Panc1 (cell line): Measurements from ENCODE around the gene EFNA5. TPM values are rescaled to one million over a fixed set of nuclear protein-coding genes. Genes with fewer than 3 reads are reported as not detected.

ENCODE experiments used
- ATAC-seq: fragments of 200-7000 bp; cut with Tn5 transposase; 2 replicates; pipeline ENCODE4 v1.9.1; 2020; ENCODE audit warnings: mild to moderate bottlenecking, moderate library complexity
- BruUV-seq: library from RNA; stranded (reverse); fragments of 400-500 nt; replicated peaks from 2 replicates; lab custom pipeline; 2021; lab: Mats Ljungman, UMichigan
- CTCF ChIA-PET: fragments of 300-600 bp; sonication (Branson Sonifier 250); formaldehyde crosslinking; loops from one replicate; lab custom pipeline; 2022; ENCODE audit warnings: antibody characterized with exemption; lab: Charles Lee
- POLR2A ChIA-PET: fragments of 300-600 bp; sonication (Branson Sonifier 250); formaldehyde crosslinking; loops from one replicate; lab custom pipeline; 2022; ENCODE audit warnings: antibody characterized with exemption; lab: Charles Lee
- DNase-seq: peaks from one replicate; pipeline ENCODE4 v3.0.0-alpha.2; 2010; ENCODE audit warnings: low read depth, low spot score
- H3K27ac ChIP-seq: 2 replicates; pipeline ENCODE4 v1.5.1; 2011; ENCODE audit warnings: mild to moderate bottlenecking, low read length, inconsistent platforms
- H3K27me3 ChIP-seq: fragments of 200-500 bp; sonication (Bioruptor generic); 2 replicates; pipeline ENCODE4 v1.6.0; 2014; ENCODE audit warnings: low read length, inconsistent platforms; ENCODE audit not compliant: control insufficient read depth, insufficient read depth
- H3K36me3 ChIP-seq: fragments of 200-500 bp; sonication (Bioruptor generic); 2 replicates; pipeline ENCODE4 v1.5.1; 2014; ENCODE audit warnings: inconsistent platforms, mild to moderate bottlenecking, low read length, moderate library complexity; ENCODE audit not compliant: control insufficient read depth, insufficient read depth
- H3K4me1 ChIP-seq: 2 replicates; pipeline ENCODE4 v1.5.1; 2011; ENCODE audit warnings: inconsistent platforms, mild to moderate bottlenecking, low read length, moderate library complexity; ENCODE audit not compliant: control insufficient read depth, insufficient read depth
- H3K4me3 ChIP-seq, 2 experiments: 2 replicates each; pipeline ENCODE4 v1.5.1; 2011 to 2012; ENCODE audit warnings: low read depth in 2 of 2, low read length in 2 of 2, mild to moderate bottlenecking in 2 of 2, inconsistent platforms in 1 of 2, moderate library complexity in 1 of 2
- H3K9me3 ChIP-seq: fragments of 200-500 bp; sonication (Bioruptor generic); 2 replicates; pipeline ENCODE4 v1.5.1; 2014; ENCODE audit warnings: low read depth, mild to moderate bottlenecking, inconsistent platforms, low read length, moderate library complexity; ENCODE audit not compliant: control insufficient read depth, insufficient read depth
- POLR2AphosphoS5 ChIP-seq: IDR thresholded peaks from 2 replicates; pipeline ENCODE4 v1.6.1; 2012; ENCODE audit warnings: mild to moderate bottlenecking, low read depth, low read length, moderate library complexity
- SIN3A ChIP-seq: IDR thresholded peaks from 2 replicates; pipeline ENCODE4 v1.6.1; 2012; ENCODE audit warnings: low read depth, mild to moderate bottlenecking, low read length, moderate library complexity, borderline replicate concordance; ENCODE audit not compliant: insufficient read depth
- TCF7L2 ChIP-seq: IDR thresholded peaks from 2 replicates; pipeline ENCODE4 v1.6.1; 2011; ENCODE audit warnings: mild to moderate bottlenecking, low read depth, low read length, inconsistent platforms
- in situ Hi-C: cut with HindIII; loops from 2 replicates; pipeline ENCODE4 v1.10.0; 2016; ENCODE audit warnings: low sequenced_read_pairs, low pct_unique_long_range_greater_than_20kb
- intact Hi-C: fragments of 100-400 bp; cut with micrococcal nuclease; formaldehyde crosslinking; loops from one replicate; pipeline ENCODE4 v1.10.0; 2022; ENCODE audit not compliant: unreplicated experiment
- total RNA-seq: library from RNA; stranded (reverse); gene quantifications from one replicate; pipeline ENCODE4 v1.2.1, GENCODE V29; 2021; ENCODE audit not compliant: unreplicated experiment
- TF ChIP-seq, protein P1 (sequence below): fragments of 450-650 bp; IDR thresholded peaks from 2 replicates; pipeline ENCODE4 v1.5.1; 2017; ENCODE audit warnings: mild to moderate bottlenecking
- TF ChIP-seq, protein P2 (sequence below), 2 experiments: IDR thresholded peaks; 2 replicates each; pipeline ENCODE4 v1.6.1; 2011 to 2012; ENCODE audit warnings: low read depth in 2 of 2, control low read depth in 1 of 2, low read length in 1 of 2, mild to moderate bottlenecking in 1 of 2, moderate library complexity in 1 of 2; ENCODE audit not compliant: insufficient read depth in 1 of 2

EFNA5 gene
- total RNA-seq, 1 experiment from 2014 or later: 30.5 TPM

DNA sequence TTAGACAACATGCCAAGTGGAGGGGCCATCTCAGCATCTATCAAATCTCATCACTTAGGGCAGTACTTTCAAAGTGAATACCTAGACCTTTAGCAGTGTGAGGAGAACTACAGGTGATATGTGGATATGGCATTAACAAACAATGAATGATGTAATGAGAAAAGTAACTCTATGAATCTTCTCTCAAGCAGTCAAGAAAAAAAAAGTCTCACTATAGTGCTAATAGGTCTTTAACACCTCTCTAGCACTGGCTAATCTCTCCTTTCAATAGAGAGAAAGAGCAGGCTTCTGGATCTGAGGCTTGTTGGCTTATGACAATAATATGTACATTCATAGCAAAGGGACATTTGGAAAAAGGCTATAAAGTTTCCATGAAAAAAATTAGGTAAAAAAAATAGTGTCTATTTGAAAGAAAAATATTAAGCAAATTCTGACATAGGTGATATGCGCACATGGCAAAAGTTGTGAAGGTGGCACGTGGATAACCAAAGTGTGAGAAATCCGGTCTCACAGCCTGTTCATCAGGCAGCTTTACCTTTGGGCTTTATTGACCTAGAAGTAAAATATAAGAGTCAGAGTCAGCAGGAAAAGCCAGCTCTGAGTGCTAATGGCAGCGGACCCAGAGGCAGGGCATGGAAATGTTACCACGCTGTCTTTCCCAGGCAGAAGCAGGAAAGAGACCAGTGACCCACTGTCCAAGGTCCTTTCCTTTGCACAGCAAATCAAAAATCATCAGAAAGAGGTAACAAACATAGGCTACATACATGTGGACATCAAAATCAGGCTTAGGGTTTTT, 203.4 kb downstream of the EFNA5 start:
- no peaks in the 10 kb centered on the region for H3K9me3 ChIP-seq
- CTCF ChIA-PET: interaction anchor here (1.1 kb wide), 1 partner anchor 105 kb away, joined by 4 read pairs; no protein-coding TSS in a partner anchor
- BruUV-seq: no TSS peak
- intact Hi-C loops: no loop called here
- H3K4me1 ChIP-seq: peaks cover 70% of the 10 kb centered on the region
- POLR2A ChIA-PET: no interaction called here
- no peak overlapping the region for H3K4me3 ChIP-seq
- H3K36me3 ChIP-seq: no peaks in the 10 kb centered on the region
- peak overlapping the region; percentile 86 for H3K27ac ChIP-seq
- in situ Hi-C loops: no loop called here
- no peaks in the 10 kb centered on the region for H3K27me3 ChIP-seq
- DNase-seq (no peak), ATAC-seq (no peak)
- TF ChIP-seq, protein P1, sequence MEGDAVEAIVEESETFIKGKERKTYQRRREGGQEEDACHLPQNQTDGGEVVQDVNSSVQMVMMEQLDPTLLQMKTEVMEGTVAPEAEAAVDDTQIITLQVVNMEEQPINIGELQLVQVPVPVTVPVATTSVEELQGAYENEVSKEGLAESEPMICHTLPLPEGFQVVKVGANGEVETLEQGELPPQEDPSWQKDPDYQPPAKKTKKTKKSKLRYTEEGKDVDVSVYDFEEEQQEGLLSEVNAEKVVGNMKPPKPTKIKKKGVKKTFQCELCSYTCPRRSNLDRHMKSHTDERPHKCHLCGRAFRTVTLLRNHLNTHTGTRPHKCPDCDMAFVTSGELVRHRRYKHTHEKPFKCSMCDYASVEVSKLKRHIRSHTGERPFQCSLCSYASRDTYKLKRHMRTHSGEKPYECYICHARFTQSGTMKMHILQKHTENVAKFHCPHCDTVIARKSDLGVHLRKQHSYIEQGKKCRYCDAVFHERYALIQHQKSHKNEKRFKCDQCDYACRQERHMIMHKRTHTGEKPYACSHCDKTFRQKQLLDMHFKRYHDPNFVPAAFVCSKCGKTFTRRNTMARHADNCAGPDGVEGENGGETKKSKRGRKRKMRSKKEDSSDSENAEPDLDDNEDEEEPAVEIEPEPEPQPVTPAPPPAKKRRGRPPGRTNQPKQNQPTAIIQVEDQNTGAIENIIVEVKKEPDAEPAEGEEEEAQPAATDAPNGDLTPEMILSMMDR: no peak
- TF ChIP-seq, protein P2, sequence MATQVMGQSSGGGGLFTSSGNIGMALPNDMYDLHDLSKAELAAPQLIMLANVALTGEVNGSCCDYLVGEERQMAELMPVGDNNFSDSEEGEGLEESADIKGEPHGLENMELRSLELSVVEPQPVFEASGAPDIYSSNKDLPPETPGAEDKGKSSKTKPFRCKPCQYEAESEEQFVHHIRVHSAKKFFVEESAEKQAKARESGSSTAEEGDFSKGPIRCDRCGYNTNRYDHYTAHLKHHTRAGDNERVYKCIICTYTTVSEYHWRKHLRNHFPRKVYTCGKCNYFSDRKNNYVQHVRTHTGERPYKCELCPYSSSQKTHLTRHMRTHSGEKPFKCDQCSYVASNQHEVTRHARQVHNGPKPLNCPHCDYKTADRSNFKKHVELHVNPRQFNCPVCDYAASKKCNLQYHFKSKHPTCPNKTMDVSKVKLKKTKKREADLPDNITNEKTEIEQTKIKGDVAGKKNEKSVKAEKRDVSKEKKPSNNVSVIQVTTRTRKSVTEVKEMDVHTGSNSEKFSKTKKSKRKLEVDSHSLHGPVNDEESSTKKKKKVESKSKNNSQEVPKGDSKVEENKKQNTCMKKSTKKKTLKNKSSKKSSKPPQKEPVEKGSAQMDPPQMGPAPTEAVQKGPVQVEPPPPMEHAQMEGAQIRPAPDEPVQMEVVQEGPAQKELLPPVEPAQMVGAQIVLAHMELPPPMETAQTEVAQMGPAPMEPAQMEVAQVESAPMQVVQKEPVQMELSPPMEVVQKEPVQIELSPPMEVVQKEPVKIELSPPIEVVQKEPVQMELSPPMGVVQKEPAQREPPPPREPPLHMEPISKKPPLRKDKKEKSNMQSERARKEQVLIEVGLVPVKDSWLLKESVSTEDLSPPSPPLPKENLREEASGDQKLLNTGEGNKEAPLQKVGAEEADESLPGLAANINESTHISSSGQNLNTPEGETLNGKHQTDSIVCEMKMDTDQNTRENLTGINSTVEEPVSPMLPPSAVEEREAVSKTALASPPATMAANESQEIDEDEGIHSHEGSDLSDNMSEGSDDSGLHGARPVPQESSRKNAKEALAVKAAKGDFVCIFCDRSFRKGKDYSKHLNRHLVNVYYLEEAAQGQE (IDR thresholded peaks at IDR 0.05; ENCODE audit: insufficient read depth in 1 of 2, low read depth in 2 of 2, low read length in 1 of 2): peak in 1 of 2 experiments; percentile 60; a peak in 2 of 4 replicates

DNA sequence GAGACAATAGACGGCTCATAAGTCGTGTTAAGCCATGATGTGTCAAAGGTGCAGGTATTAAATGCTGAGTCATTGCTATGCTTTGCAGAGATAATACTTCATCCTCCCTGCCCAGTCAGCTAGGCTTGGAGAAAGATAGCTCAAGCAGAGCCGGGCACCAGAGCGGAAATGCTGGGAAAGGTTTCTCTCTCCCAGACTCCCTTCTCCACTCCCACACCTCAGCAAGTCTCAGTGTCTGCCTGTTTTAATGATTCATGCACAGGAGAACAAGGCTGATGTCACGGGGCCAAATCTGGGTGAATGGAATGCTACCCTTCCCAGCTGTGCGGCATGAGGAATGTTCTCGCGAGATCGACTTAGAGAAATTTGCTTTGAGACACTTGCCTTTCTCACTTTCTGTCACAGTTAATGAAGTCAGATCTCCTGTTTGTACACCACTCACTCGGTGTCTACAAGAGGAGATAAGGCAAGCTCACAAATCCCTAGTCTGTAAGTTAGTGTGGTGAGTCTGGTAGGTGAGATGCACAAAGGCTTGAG, 204.4 kb downstream of the EFNA5 start:
- Histone ChIP-seq H3K4me3 (peak overlapping the region in 1 of 2 experiments; percentile 28; a peak in 2 of 4 replicates), H3K4me1 (peaks cover 77% of the 10 kb centered on the region), H3K9me3 (no peaks in the 10 kb centered on the region), H3K27ac (peak overlapping the region; percentile 86), H3K36me3 (no peaks in the 10 kb centered on the region), H3K27me3 (no peaks in the 10 kb centered on the region)
- intact Hi-C loops (no loop called here), in situ Hi-C loops (no loop called here)
- no TSS peak for BruUV-seq
- no peak for TF ChIP-seq TCF7L2
- no peak for TF ChIP-seq SIN3A
- no peak for TF ChIP-seq POLR2AphosphoS5
- TF ChIP-seq, protein P1: no peak
- TF ChIP-seq, protein P2 (IDR thresholded peaks at IDR 0.05; ENCODE audit: insufficient read depth in 1 of 2, low read depth in 2 of 2, low read length in 1 of 2): no peak
- ATAC-seq: peak; percentile 66
- POLR2A ChIA-PET: no interaction called here
- DNase-seq: no peak
- CTCF ChIA-PET: interaction anchor here (0.8 kb wide), 1 partner anchor 12 kb away, joined by 3 read pairs; no protein-coding TSS in a partner anchor
